CD4-positive, alpha-beta T cell treated with Interleukin-17A for 4 hours (primary cell): ENCODE data around the gene LRRC8B.
"Not testable (repeated sequence)": the region's sequence is repeated elsewhere in the genome, so short reads cannot be mapped to it uniquely, and the experiment has no call there.

ENCODE experiments used
- DNase-seq: peaks from one replicate; pipeline ENCODE4 v3.0.0-alpha.2; 2020; ENCODE audit warnings: mixed read lengths

Gene LRRC8B

DNA sequence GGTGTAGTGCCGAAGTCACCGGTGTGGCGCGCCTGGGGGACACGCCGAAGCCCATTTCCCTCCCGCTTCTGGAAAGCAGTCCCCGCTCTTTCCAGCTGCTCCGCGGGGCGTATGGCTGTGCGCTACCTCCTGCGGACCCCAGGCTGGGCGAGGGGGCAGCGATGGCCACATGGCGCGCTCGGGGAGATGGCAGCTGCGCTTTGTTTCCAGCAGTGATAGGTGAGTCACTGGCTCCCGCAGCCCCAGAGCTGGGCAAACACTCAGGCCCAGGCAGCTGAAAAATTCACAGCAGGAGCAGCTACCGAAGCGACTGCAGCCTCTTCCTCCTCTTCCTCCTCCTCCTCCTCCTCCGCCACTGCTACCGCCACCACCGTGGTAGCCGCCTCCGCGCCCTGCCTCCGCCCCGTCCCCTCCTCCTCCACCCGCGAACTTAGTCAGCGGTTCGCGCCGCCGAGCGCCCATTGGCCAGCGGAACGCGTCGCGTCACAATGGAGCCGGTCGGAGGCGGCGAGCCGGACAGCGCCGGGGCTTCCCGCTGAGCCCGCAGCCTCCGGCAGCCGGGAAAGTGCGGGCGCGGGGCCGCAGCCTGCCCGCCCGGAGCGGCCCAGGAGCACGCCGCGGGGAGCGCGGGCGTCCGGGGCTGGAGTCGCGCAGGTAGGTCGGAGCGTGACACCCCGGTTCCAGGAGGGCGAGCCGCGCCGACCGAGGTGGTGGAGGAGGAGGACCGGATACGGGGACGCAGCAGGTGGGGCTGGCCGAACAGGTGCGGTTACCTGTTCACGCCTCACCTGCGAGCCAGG is at the start of gene LRRC8B:
LRRC8B (plus strand) TSS at position 461 of the 800 bp plus-strand sequence. CDS start 57,822 bp downstream, outside the sequence.
- DNase-seq = peak; percentile 92

GRCh38 chr1:89475269-89475668 is 49.4 kb upstream of the LRRC8B start:
- DNase-seq = no peak

- no peak for DNase-seq
Measured at GRCh38 chr1:89476072-89476471, 48.6 kb upstream of the LRRC8B start.

GRCh38 chr1:89483010-89483756 is 41.4 kb upstream of the LRRC8B start:
- DNase-seq = peak; percentile 86

- no peak for DNase-seq
Measured at GRCh38 chr1:89483757-89484077, 40.9 kb upstream of the LRRC8B start.

GRCh38 chr1:89484092-89485038 is 40.3 kb upstream of the LRRC8B start:
- DNase-seq = no peak

DNA sequence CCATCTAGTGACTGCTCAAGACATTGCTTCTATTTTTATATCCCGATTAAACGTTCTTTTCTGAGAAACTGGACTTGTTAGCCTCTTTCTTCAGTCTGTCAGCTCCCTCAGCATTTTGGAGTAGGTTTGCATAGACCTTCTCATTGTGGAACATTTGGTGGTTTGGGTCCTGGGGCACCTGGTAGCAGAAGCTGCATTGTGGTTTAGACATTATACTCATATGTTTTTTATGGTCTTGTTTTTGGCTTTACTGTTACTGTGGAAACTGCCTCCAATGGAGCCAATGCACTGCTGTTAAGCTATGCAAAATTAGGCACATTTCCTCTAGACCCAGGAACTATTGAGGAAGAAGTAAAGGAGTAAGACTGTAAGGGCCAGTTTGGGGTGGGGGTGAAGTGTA is 36.7 kb upstream of the LRRC8B start:
- no peak for DNase-seq

GRCh38 chr1:89489047-89489729 is 35.4 kb upstream of the LRRC8B start:
- no peak for DNase-seq

DNA sequence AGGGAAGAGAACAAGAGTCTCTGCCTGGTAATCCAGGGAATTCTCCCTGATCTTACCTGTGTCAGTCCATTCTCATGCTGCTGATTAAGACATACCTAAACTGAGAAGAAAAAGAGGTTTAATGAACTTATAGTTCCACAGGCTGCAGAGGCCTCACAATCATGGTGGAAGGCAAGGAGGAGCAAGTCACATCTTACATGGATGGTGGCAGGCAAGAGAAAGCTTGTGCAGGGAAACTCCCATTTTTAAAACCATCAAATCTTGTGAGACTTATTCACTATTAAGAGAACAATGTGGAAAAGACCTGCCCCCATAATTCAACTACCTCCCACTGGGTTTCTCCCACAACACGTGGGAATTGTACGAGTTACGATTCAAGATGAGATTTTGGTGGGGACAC is 34.2 kb upstream of the LRRC8B start:
- no peak for DNase-seq

- DNase-seq = no peak
Measured at GRCh38 chr1:89499320-89499719, 25.3 kb upstream of the LRRC8B start.

DNA sequence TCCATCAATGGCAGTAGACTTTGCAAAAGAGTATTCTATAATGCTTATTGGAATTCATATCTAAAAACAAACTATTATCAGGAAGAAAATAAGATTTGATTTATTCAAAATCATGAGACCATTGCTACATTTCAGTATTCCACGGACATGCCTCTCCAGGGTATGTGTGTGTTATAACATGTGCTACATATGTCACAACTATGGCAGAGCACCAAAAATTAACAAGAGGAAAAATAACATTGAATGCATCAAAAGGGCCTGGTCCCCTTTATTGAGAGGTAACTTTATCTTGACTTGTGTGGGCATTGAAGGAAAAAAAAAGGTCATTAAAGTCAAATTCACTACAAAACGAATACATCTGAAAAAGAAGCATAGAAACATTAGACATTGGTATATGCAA is 22.6 kb upstream of the LRRC8B start:
- DNase-seq = no peak

- DNase-seq = no peak
Measured at GRCh38 chr1:89502895-89503294, 21.7 kb upstream of the LRRC8B start.

GRCh38 chr1:89503690-89504089 is 20.9 kb upstream of the LRRC8B start:
- DNase-seq = no peak

DNA sequence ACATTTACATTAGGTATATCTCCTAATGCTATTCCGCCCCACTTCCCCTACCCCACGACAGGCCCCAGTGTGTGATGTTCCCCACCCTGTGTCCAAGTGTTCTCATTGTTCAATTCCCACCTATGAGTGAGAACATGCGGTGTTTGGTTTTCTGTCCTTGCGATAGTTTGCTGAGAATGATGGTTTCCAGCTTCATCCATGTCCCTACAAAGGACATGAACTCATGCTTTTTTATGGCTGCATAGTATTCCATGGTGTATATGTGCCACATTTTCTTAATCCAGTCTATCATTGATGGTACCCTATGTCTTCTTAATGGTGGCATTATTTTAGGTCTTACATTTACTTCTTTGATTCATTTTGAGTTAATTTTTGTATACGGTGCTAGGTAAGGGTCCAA is 14.6 kb upstream of the LRRC8B start:
- DNase-seq = not testable (repeated sequence)

- no peak for DNase-seq
Measured at GRCh38 chr1:89512996-89513720, 11.5 kb upstream of the LRRC8B start.

- DNase-seq = no peak
Measured at GRCh38 chr1:89516055-89516454, 8.6 kb upstream of the LRRC8B start.

GRCh38 chr1:89518221-89518631 is 6.4 kb upstream of the LRRC8B start:
- no peak for DNase-seq

GRCh38 chr1:89519779-89520358 is 4.8 kb upstream of the LRRC8B start:
- peak; percentile 57 for DNase-seq

DNA sequence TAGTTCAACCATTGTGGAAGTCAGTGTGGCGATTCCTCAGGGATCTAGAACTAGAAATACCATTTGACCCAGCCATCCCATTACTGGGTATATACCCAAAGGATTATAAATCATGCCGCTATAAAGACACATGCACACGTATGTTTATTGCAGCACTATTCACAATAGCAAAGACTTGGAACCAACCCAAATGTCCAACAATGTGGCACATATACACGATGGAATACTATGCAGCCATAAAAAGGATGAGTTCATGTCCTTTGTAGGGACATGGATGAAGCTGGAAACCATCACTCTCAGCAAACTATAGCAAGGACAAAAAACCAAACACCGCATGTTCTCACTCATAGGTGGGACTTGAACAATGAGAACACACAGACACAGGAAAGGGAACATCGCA is 2.7 kb upstream of the LRRC8B start:
- not testable (repeated sequence) for DNase-seq

DNA sequence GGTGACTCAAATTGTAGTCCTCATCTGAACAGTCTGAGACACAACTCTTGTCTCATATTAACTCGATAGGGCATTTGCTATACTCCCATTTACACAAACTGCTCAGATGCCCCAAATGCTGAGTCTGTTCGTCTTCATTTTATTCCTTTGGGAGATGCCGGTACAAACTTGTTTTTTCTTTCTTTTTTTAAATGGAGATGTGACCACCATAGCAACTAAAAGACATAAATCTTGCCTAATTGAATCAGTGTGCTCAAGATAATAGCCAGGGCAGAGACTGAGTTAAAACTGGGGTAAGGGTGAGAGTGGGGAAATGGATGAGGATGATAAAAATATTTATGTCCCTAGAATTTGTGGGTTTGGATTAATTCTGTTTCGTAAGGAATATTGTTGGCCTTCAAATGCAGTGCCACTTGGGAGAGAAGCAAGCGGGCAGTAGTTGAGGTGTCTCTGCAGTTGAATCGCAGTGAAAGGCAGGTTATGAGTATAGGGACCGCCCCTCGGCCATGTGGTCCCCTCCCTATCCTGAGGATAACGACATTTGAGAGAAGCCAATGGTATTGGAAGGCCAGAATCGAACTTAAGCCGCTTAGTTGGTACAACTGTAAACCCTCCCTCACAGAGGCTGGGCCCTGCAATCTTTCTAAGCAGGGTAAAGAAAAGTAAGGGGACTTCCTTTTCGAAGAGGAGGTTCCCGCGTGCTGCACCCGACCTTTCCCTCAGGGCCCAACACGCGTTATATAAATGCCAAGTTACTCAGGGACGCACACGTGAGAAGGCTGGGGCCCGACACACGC is 859 bp upstream of the LRRC8B start:
- DNase-seq = peak; percentile 72
